Prostate gland (tissue), 2 donors: Measurements from ENCODE around the gene USP15. TPM values are rescaled to one million over a fixed set of nuclear protein-coding genes. Genes with fewer than 3 reads are reported as not detected.

Source experiments
- DNase-seq: peaks from one replicate; pipeline ENCODE4 v3.0.0-alpha.2; 2019; ENCODE audit warnings: low spot score
- H3K27ac ChIP-seq, 2 donors: fragments of 200-600 bp; sonication (generic); 2 replicates each; pipeline ENCODE4 v1.5.1; 2017 to 2019
- H3K27me3 ChIP-seq: fragments of 200-600 bp; sonication (generic); replicated peaks from 2 replicates; pipeline ENCODE4 v1.5.1; 2019; ENCODE audit not compliant: insufficient read depth
- H3K36me3 ChIP-seq, 2 donors: fragments of 200-600 bp; sonication (generic); 1 replicate in 1 of 2; 2 replicates in 1 of 2; pipeline versions ENCODE4 v1.5.1 to v1.8.1; 2017 to 2019
- H3K4me1 ChIP-seq: fragments of 200-600 bp; sonication (generic); replicated peaks from 2 replicates; pipeline ENCODE4 v1.5.1; 2019
- H3K4me3 ChIP-seq, 2 donors: fragments of 200-600 bp; sonication (generic); 2 replicates each; pipeline ENCODE4 v1.5.1; 2017 to 2019
- H3K9me3 ChIP-seq: fragments of 200-600 bp; sonication (generic); 2 replicates; pipeline ENCODE4 v1.5.1; 2017
- CTCF ChIP-seq, 4 experiments: fragments of 200-600 bp in 2 of 4; fragments of 450-650 bp in 2 of 4; sonication (generic) in 2 of 4; IDR thresholded peaks; 1 replicate in 3 of 4; 2 replicates in 1 of 4; pipeline ENCODE4 v1.5.1; 2016 to 2019; ENCODE audit warnings: antibody characterized with exemption in 4 of 4, mild to moderate bottlenecking in 2 of 4, moderate library complexity in 2 of 4
- POLR2A ChIP-seq: fragments of 450-650 bp; IDR thresholded peaks from one replicate; pipeline ENCODE4 v1.6.1; 2016; ENCODE audit warnings: antibody characterized with exemption, mild to moderate bottlenecking
- POLR2AphosphoS5 ChIP-seq: sonication (generic); formaldehyde crosslinking; IDR thresholded peaks from one replicate; pipeline ENCODE4 v1.6.1; 2017; ENCODE audit warnings: antibody characterized with exemption
- WGBS: methylation state at CpG from one replicate; pipeline ENCODE4 v1.1.5; 2018; 5-methylcytosine and 5-hydroxymethylcytosine counted together
- intact Hi-C: fragments of 100-400 bp; cut with DNase I; formaldehyde crosslinking; loops from one replicate; pipeline ENCODE4 v1.14.2; 2022
- total RNA-seq, 2 donors: library from RNA; depleted of rRNA; stranded (reverse); fragments of >200 nt; gene quantifications; one replicate each; pipeline ENCODE4 v1.1.0, GENCODE V29; 2016

USP15 gene
- total RNA-seq, 2 donors from 2014 or later, result 33.6 to 59.4 TPM

DNA sequence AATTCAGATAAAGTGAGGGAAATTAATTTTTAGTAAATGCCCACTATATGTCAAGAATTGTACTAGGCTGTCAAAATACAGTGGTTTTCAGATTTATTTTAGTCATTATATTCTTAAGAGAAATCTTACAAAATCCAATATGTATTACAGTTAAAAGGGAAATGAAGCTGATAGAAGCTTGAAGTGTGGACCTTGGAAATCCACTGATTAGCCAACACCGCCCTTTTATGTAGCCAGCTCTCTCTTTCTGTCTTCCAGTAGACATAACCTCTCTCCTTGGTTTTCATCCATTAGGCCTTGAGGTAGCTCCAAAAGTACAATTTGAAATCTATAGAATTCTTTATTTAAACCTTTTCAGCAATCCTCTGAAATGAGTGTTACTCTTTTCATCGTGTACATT is 63.2 kb downstream of the USP15 start:
- DNase-seq, result no peak
- intact Hi-C loops, result no loop called here
- 78% methylated on average over 2 of the region's 2 CpGs for WGBS
- no peak overlapping the region for H3K27ac ChIP-seq
- no peaks in the 10 kb centered on the region for H3K36me3 ChIP-seq
- TF ChIP-seq POLR2A (no peak), POLR2AphosphoS5 (no peak), CTCF (IDR thresholded peaks at IDR 0.05) (no peak)
- H3K27me3 ChIP-seq, result no peaks in the 10 kb centered on the region
- H3K4me1 ChIP-seq, result no peaks in the 10 kb centered on the region
- no peak overlapping the region for H3K4me3 ChIP-seq
- no peaks in the 10 kb centered on the region for H3K9me3 ChIP-seq

GRCh38 chr12:62328296-62328921 is 68.2 kb downstream of the USP15 start:
- Histone ChIP-seq H3K4me3 (no peak overlapping the region), H3K9me3 (no peaks in the 10 kb centered on the region), H3K27me3 (no peaks in the 10 kb centered on the region), H3K4me1 (no peaks in the 10 kb centered on the region), H3K36me3 (no peaks in the 10 kb centered on the region), H3K27ac (no peak overlapping the region)
- no peak for DNase-seq
- intact Hi-C loops, result no loop called here
- TF ChIP-seq POLR2AphosphoS5 (no peak), POLR2A (no peak), CTCF (IDR thresholded peaks at IDR 0.05) (no peak)
- WGBS, result 90% methylated on average over 1 of the region's 1 CpG

GRCh38 chr12:62331306-62331705 is 71.1 kb downstream of the USP15 start:
- 95% methylated on average over 1 of the region's 1 CpG for WGBS
- intact Hi-C loops, result no loop called here
- Histone ChIP-seq H3K4me1 (no peaks in the 10 kb centered on the region), H3K36me3 (no peaks in the 10 kb centered on the region), H3K27ac (no peak overlapping the region), H3K9me3 (no peaks in the 10 kb centered on the region), H3K4me3 (no peak overlapping the region), H3K27me3 (no peaks in the 10 kb centered on the region)
- DNase-seq, result no peak
- no peak for TF ChIP-seq POLR2A
- no peak for TF ChIP-seq CTCF (IDR thresholded peaks at IDR 0.05)
- TF ChIP-seq POLR2AphosphoS5, result no peak

DNA sequence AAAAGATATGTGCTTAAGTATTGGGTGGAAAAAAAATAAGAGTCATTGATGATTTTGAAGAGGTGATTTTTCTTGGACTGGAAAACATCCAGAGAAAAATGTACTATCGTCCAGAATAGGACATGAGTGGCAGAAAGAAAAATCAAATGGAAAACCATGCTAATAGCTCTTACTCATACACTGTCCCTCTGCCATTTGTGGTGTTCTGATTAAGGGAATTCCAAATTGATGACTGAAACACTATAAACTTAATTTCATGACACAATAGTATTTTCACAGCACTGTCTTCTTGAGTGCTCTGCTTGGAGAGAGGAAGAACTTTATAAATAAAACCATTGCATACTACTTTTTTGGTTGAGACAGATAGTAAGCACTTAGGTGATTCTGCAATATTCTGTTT is 72.4 kb downstream of the USP15 start:
- intact Hi-C loops, result no loop called here

More for the DNA sequence above, 72.4 kb downstream of the USP15 start:
- TF ChIP-seq CTCF (IDR thresholded peaks at IDR 0.05) (no peak), POLR2A (no peak), POLR2AphosphoS5 (no peak)
- Histone ChIP-seq H3K27me3 (no peaks in the 10 kb centered on the region), H3K27ac (no peak overlapping the region), H3K4me1 (no peaks in the 10 kb centered on the region), H3K9me3 (no peaks in the 10 kb centered on the region), H3K4me3 (no peak overlapping the region), H3K36me3 (no peaks in the 10 kb centered on the region)
- DNase-seq, result no peak
- WGBS, result 53% methylated on average over 1 of the region's 1 CpG
